ENCODE results near the gene NAA80. TPM values are rescaled to one million over a fixed set of nuclear protein-coding genes. Genes with fewer than 3 reads are reported as not detected.

NAA80 gene
- total and polyA plus RNA-seq, 2 of the 13 experiments (the other 11 are each of a cell fraction or from before 2014, with no cell fraction given), result 3.4 to 8.7 TPM

GRCh38 chr3:50298836-50299637 lies at the start of gene NAA80, which contains the start of gene HYAL3 (continued):
- TF ChIP-seq PRDM4 (CRISPR knock-in tag; IDR thresholded peaks at IDR 0.05; ENCODE audit: borderline replicate concordance), result no peak
- TF ChIP-seq ZBED4 (CRISPR knock-in tag; IDR thresholded peaks at IDR 0.05; ENCODE audit: borderline replicate concordance), result no peak
- TF ChIP-seq, protein P1, sequence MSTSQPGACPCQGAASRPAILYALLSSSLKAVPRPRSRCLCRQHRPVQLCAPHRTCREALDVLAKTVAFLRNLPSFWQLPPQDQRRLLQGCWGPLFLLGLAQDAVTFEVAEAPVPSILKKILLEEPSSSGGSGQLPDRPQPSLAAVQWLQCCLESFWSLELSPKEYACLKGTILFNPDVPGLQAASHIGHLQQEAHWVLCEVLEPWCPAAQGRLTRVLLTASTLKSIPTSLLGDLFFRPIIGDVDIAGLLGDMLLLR (CRISPR knock-in tag; IDR thresholded peaks at IDR 0.05), result no peak; the same call in 1 of the 2 replicates
- no peak; the same call in none of the 2 replicates for TF ChIP-seq ZNF580 (CRISPR knock-in tag; IDR thresholded peaks at IDR 0.05; ENCODE audit: borderline replicate concordance, low read depth)
- no peak for TF ChIP-seq TEAD3 (CRISPR knock-in tag; optimal IDR thresholded peaks at IDR 0.05; ENCODE audit: borderline replicate concordance)
- TF ChIP-seq ZNF260 (CRISPR knock-in tag; IDR thresholded peaks at IDR 0.05; ENCODE audit: borderline replicate concordance, low read depth), result 0 out of 2 replicates have a peak, but pooled peaks have one; percentile 37
- no peak for TF ChIP-seq BRCA1 (CRISPR knock-in tag; IDR thresholded peaks at IDR 0.05)
- no peak for TF ChIP-seq NFATC3 (CRISPR knock-in tag; IDR thresholded peaks at IDR 0.05)
- TF ChIP-seq, protein P2, sequence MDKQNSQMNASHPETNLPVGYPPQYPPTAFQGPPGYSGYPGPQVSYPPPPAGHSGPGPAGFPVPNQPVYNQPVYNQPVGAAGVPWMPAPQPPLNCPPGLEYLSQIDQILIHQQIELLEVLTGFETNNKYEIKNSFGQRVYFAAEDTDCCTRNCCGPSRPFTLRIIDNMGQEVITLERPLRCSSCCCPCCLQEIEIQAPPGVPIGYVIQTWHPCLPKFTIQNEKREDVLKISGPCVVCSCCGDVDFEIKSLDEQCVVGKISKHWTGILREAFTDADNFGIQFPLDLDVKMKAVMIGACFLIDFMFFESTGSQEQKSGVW (CRISPR knock-in tag; IDR thresholded peaks at IDR 0.05; ENCODE audit: borderline replicate concordance), result no peak
- peak; percentile 61 for TF ChIP-seq MED1 (CRISPR knock-in tag; IDR thresholded peaks at IDR 0.05)
- TF ChIP-seq, protein P3, sequence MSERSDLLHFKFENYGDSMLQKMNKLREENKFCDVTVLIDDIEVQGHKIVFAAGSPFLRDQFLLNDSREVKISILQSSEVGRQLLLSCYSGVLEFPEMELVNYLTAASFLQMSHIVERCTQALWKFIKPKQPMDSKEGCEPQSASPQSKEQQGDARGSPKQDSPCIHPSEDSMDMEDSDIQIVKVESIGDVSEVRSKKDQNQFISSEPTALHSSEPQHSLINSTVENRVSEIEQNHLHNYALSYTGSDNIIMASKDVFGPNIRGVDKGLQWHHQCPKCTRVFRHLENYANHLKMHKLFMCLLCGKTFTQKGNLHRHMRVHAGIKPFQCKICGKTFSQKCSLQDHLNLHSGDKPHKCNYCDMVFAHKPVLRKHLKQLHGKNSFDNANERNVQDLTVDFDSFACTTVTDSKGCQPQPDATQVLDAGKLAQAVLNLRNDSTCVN (CRISPR knock-in tag; IDR thresholded peaks at IDR 0.05; ENCODE audit: borderline replicate concordance), result peak; percentile 38
- no peak for TF ChIP-seq ATF5 (CRISPR knock-in tag; IDR thresholded peaks at IDR 0.05; ENCODE audit: low read depth)
- 0 out of 2 replicates have a peak, but pooled peaks have one; percentile 28 for TF ChIP-seq SMAD1 (CRISPR knock-in tag; IDR thresholded peaks at IDR 0.05; ENCODE audit: borderline replicate concordance, low read depth)
- no peak for TF ChIP-seq GTF2F1 (IDR thresholded peaks at IDR 0.05; ENCODE audit: low read length)
- peak; percentile 29 for TF ChIP-seq MNT (IDR thresholded peaks at IDR 0.05)
- TF ChIP-seq NPAS2 (CRISPR knock-in tag; IDR thresholded peaks at IDR 0.05; ENCODE audit: borderline replicate concordance), result no peak
